Measurements from ENCODE around the gene MAPK8IP1.

GRCh38 chr11:45847911-45848316 is 37.5 kb upstream of the MAPK8IP1 start:
- TF ChIP-seq, protein P1, sequence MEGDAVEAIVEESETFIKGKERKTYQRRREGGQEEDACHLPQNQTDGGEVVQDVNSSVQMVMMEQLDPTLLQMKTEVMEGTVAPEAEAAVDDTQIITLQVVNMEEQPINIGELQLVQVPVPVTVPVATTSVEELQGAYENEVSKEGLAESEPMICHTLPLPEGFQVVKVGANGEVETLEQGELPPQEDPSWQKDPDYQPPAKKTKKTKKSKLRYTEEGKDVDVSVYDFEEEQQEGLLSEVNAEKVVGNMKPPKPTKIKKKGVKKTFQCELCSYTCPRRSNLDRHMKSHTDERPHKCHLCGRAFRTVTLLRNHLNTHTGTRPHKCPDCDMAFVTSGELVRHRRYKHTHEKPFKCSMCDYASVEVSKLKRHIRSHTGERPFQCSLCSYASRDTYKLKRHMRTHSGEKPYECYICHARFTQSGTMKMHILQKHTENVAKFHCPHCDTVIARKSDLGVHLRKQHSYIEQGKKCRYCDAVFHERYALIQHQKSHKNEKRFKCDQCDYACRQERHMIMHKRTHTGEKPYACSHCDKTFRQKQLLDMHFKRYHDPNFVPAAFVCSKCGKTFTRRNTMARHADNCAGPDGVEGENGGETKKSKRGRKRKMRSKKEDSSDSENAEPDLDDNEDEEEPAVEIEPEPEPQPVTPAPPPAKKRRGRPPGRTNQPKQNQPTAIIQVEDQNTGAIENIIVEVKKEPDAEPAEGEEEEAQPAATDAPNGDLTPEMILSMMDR (optimal IDR thresholded peaks at IDR 0.05 in 1 of 3, IDR thresholded peaks at IDR 0.05 in 1 of 3, conservative IDR thresholded peaks at IDR 0.05 in 1 of 3; ENCODE audit: extremely low read depth in 1 of 3, insufficient read depth in 2 of 3, low read length in 3 of 3) = peak; percentile 5 to 22 (median 16)
- TF ChIP-seq EZH2 (IDR thresholded peaks at IDR 0.05; ENCODE audit: low read length) = no peak

All from keratinocyte (primary cell).